Kidney (tissue), 14 donors: Measurements from ENCODE around the gene TRIM8. TPM values are rescaled to one million over a fixed set of nuclear protein-coding genes. Genes with fewer than 3 reads are reported as not detected.

ENCODE experiments used
- DNase-seq, 5 donors: peaks; one replicate each; pipeline ENCODE4 v3.0.0-alpha.2; 2013 to 2020
- FAIRE-seq: peaks from 2 replicates; lab custom pipeline; 2012; peaks lifted over from hg19 to GRCh38; lab: Jason Lieb, UNC
- H3K27ac ChIP-seq, 2 donors: one replicate each; pipeline ENCODE4 v1.7.0; 2013; ENCODE audit warnings: low read depth in 2 of 2, low read length in 2 of 2, inconsistent platforms in 1 of 2
- H3K27me3 ChIP-seq: one replicate; pipeline ENCODE4 v1.7.1; 2013; ENCODE audit warnings: low read length, inconsistent platforms; ENCODE audit not compliant: control insufficient read depth, insufficient read depth
- H3K36me3 ChIP-seq, 3 donors: one replicate each; pipeline versions ENCODE4 v1.7.0 to v1.7.1; 2013; ENCODE audit warnings: low read length in 3 of 3, control low read depth in 1 of 3, inconsistent platforms in 1 of 3; ENCODE audit not compliant: insufficient read depth in 3 of 3, control insufficient read depth in 2 of 3
- H3K4me1 ChIP-seq, 3 donors: one replicate each; pipeline versions ENCODE4 v1.7.0 to v1.7.1; 2013; ENCODE audit warnings: low read length in 3 of 3, inconsistent platforms in 1 of 3, low read depth in 1 of 3; ENCODE audit not compliant: control insufficient read depth in 2 of 3, insufficient read depth in 2 of 3
- H3K4me3 ChIP-seq, 3 donors: one replicate each; pipeline versions ENCODE4 v1.7.0 to v1.8.1; 2013; ENCODE audit warnings: low read length in 3 of 3, control low read depth in 1 of 3, inconsistent platforms in 1 of 3
- H3K9ac ChIP-seq, 3 donors: one replicate each; pipeline versions ENCODE4 v1.7.0 to v1.7.1; 2013; ENCODE audit warnings: low read length in 3 of 3, control low read depth in 1 of 3, inconsistent platforms in 1 of 3
- H3K9me3 ChIP-seq, 3 donors: one replicate each; pipeline versions ENCODE4 v1.7.0 to v1.7.1; 2013; ENCODE audit warnings: low read length in 3 of 3, control low read depth in 1 of 3, inconsistent platforms in 1 of 3; ENCODE audit not compliant: control insufficient read depth in 2 of 3, insufficient read depth in 1 of 3
- intact Hi-C: fragments of 100-400 bp; cut with DNase I; formaldehyde crosslinking; loops from one replicate; pipeline ENCODE4 v1.11.1; 2022
- polyA plus RNA-seq: library from polyadenylated mRNA; stranded (reverse); fragments of 350-450 nt; fragmentation: Illumina TruSeq; extraction: RNeasy Lipid Tissue Mini Kit (QIAGEN cat#74804); gene quantifications from one replicate; pipeline ENCODE4 v1.2.3, GENCODE V29; 2014; ENCODE audit warnings: low read depth, low replicate concordance; ENCODE audit not compliant: insufficient read depth
- total RNA-seq: library from RNA; stranded (reverse); fragmentation: NEBNext Ultra II Directional; extraction: Animal tissue kit (Norgen Biotek cat#: 25700); gene quantifications from one replicate; pipeline ENCODE4 v1.2.1, GENCODE V29; 2021
- TF ChIP-seq, protein P1 (sequence below): IDR thresholded peaks from 3 replicates; pipeline ENCODE4 v1.5.1; 2012; ENCODE audit warnings: mild to moderate bottlenecking, moderate library complexity, borderline replicate concordance; ENCODE audit not compliant: insufficient read depth; ENCODE audit errors: extremely low read depth
- donor health status: control.
- donor health status: control.
- donor health status: control.
- donor health status: control.
- donor health status: control.
- donor health status: DM: yes; HTN: yes; CAD: no.
- donor health status: Normal renal cell carcinoma (clear cell type).

Gene TRIM8
- total and polyA plus RNA-seq, 2 donors from 2014 or later = 160 to 198 TPM

DNA sequence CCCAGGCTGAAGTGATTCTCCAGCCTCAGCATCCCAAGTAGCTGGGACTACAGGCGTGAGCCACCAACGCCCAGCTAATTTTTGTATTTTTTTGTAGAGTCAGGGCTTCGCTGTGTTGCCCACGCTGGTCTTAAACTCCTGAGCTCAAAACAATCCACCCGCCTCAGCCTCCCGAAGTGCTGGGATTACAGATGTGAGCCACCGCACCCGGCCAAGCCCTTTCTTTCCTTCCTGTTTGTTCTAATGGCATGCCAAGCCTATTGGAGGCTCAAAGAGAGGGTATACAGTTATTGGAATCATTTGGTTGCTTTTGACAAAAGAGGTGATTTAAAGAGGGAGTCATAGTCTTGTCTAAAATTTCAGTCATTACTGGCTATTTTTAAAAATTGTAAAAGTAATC lies 46.0 kb upstream of the TRIM8 start:
- DNase-seq (no peak), FAIRE-seq (no peak)
- Histone ChIP-seq H3K27ac (no peak overlapping the region), H3K9ac (no peak overlapping the region), H3K4me3 (no peak overlapping the region), H3K9me3 (no peaks in the 10 kb centered on the region), H3K4me1 (peaks cover 0 to 16% (median 12%) of the 10 kb centered on the region in 3 donors), H3K27me3 (no peaks in the 10 kb centered on the region), H3K36me3 (peaks cover 0 to 31% (median 20%) of the 10 kb centered on the region in 3 donors)
- intact Hi-C loops = no loop called here
- TF ChIP-seq, protein P1, sequence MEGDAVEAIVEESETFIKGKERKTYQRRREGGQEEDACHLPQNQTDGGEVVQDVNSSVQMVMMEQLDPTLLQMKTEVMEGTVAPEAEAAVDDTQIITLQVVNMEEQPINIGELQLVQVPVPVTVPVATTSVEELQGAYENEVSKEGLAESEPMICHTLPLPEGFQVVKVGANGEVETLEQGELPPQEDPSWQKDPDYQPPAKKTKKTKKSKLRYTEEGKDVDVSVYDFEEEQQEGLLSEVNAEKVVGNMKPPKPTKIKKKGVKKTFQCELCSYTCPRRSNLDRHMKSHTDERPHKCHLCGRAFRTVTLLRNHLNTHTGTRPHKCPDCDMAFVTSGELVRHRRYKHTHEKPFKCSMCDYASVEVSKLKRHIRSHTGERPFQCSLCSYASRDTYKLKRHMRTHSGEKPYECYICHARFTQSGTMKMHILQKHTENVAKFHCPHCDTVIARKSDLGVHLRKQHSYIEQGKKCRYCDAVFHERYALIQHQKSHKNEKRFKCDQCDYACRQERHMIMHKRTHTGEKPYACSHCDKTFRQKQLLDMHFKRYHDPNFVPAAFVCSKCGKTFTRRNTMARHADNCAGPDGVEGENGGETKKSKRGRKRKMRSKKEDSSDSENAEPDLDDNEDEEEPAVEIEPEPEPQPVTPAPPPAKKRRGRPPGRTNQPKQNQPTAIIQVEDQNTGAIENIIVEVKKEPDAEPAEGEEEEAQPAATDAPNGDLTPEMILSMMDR = no peak

DNA sequence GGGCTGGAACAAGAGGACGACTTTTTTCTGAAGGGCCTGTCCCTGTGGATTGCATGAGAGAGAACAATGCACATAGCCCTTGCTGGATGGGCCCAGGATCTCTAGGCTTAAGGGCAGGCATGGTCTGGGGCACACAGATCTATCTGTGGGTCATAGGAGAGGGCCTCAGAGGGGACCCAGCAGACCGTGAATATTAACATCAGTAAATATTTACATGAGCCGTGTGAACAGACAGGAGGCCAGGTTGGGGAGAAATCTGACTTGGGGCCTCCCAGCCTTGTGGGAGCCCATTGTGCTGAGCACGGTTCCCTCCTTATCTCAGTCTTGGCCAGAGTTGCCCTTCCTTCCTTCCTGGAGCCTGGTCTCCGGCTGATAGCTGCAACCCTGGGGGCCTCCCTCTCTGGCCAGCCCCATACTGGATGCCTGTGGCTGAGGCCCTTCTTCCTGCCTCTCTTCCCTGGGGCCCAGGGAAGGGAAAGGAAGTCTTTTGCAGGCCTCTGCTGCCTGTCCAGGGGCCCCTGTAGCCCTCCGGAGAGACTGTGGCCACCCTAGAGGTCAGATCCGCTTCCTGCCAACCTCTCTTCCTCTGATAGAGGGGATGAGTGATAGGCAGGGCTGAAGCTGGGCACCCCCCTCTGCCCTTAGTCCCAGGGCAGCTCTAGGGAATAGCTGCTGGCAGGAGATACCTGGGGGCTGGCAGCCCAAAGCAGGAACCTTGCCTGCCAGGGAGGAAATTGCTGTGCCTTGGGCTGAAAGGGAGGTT lies 44.5 kb upstream of the TRIM8 start:
- DNase-seq (peak in 2 of 5 donors; percentile 46 to 73), FAIRE-seq (no peak)
- Histone ChIP-seq H3K36me3 (peaks cover 0 to 36% (median 21%) of the 10 kb centered on the region in 3 donors), H3K4me1 (peaks cover 0 to 16% (median 12%) of the 10 kb centered on the region in 3 donors), H3K9ac (peak overlapping the region in 1 of 3 donors; percentile 5), H3K27me3 (no peaks in the 10 kb centered on the region), H3K9me3 (no peaks in the 10 kb centered on the region), H3K27ac (peak overlapping the region in 1 of 2 donors; percentile 44), H3K4me3 (no peak overlapping the region)
- TF ChIP-seq, protein P1 = no peak
- intact Hi-C loops = no loop called here

DNA sequence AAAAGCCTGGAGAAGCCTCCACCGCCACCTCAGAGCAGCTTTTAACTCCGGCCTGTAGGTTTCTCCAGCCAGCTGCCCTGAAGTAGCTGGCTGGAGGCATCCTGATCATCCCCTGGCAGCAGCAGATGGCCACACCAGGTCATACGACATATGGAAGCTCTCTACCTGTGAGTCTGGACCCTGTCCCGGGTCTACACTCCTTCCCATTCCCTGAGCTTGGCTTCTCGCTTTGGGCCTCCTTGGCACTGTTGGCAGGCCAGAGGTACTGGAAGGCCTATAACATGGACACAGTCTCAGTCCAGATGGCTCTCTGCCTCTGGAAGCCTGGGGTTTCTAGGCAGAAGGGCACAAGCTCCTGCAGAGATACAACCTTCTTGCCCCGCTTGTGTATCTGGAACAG lies 43.5 kb upstream of the TRIM8 start:
- no peak for FAIRE-seq
- peak overlapping the region in 1 of 2 donors; percentile 33 for H3K27ac ChIP-seq
- intact Hi-C loops = no loop called here
- peaks cover 0 to 36% (median 17%) of the 10 kb centered on the region in 3 donors for H3K36me3 ChIP-seq
- H3K4me3 ChIP-seq = no peak overlapping the region
- H3K4me1 ChIP-seq = peaks cover 0 to 16% (median 12%) of the 10 kb centered on the region in 3 donors
- TF ChIP-seq, protein P1 = no peak
- no peak for DNase-seq
- no peaks in the 10 kb centered on the region for H3K27me3 ChIP-seq
- no peak overlapping the region for H3K9ac ChIP-seq
- no peaks in the 10 kb centered on the region for H3K9me3 ChIP-seq
